Heart left ventricle (tissue), 16 donors: ENCODE data around the gene CHD2. TPM values are rescaled to one million over a fixed set of nuclear protein-coding genes. Genes with fewer than 3 reads are reported as not detected.
A peak's percentile ranks its signal among the peaks of the same experiment; 100 is the strongest.

ENCODE experiments used
- ATAC-seq, 4 donors: fragments of 200-7000 bp; cut with Tn5 transposase; one replicate each; pipeline ENCODE4 v1.9.1; 2020 to 2022; ENCODE audit warnings: moderate library complexity in 4 of 4, mild to moderate bottlenecking in 3 of 4, moderate number of reproducible peaks in 1 of 4
- DNase-seq, 5 donors: peaks; one replicate each; pipeline ENCODE4 v3.0.0-alpha.2; 2020
- H3K27ac ChIP-seq, 12 donors: fragments of 200-600 bp; sonication (generic) in 4 of 12; one replicate each; pipeline versions ENCODE4 v1.5.0 to v1.8.0; 2016 to 2022; ENCODE audit warnings: mild to moderate bottlenecking in 2 of 12
- H3K27me3 ChIP-seq, 9 donors: fragments of 200-600 bp; sonication (generic) in 2 of 9; one replicate each; pipeline versions ENCODE4 v1.5.1 to v1.8.0; 2016 to 2022; ENCODE audit warnings: mild to moderate bottlenecking in 3 of 9
- H3K36me3 ChIP-seq, 9 donors: fragments of 200-600 bp; sonication (generic) in 2 of 9; one replicate each; pipeline versions ENCODE4 v1.5.0 to v1.8.0; 2018 to 2022; ENCODE audit warnings: mild to moderate bottlenecking in 2 of 9
- H3K4me1 ChIP-seq, 12 donors: fragments of 200-600 bp; sonication (generic) in 4 of 12; one replicate each; pipeline versions ENCODE4 v1.5.0 to v1.8.0; 2016 to 2022; ENCODE audit warnings: mild to moderate bottlenecking in 3 of 12
- H3K4me3 ChIP-seq, 12 donors: fragments of 200-600 bp; sonication (generic) in 4 of 12; one replicate each; pipeline versions ENCODE4 v1.5.0 to v1.8.0; 2017 to 2022; ENCODE audit warnings: mild to moderate bottlenecking in 9 of 12, moderate library complexity in 4 of 12
- H3K9me3 ChIP-seq, 12 donors: fragments of 200-600 bp; sonication (generic) in 4 of 12; one replicate each; pipeline versions ENCODE4 v1.5.0 to v1.8.0; 2016 to 2022; ENCODE audit warnings: mild to moderate bottlenecking in 1 of 12
- CTCF ChIP-seq, 12 donors: fragments of 200-600 bp; sonication (generic) in 4 of 12; IDR thresholded peaks; one replicate each; pipeline versions ENCODE4 v1.5.0 to v1.8.0; 2018 to 2022; ENCODE audit warnings: antibody characterized with exemption in 12 of 12, mild to moderate bottlenecking in 5 of 12
- POLR2A ChIP-seq, 2 donors: fragments of 450-650 bp; IDR thresholded peaks; one replicate each; pipeline ENCODE4 v1.6.1; 2017; ENCODE audit warnings: antibody characterized with exemption in 2 of 2, mild to moderate bottlenecking in 2 of 2, moderate library complexity in 2 of 2
- WGBS, 4 donors: extraction: QIAGEN DNeasy Blood & Tissue Kit in 2 of 4; methylation state at CpG; one replicate each; pipeline versions ENCODE4 v1.1.5 to v1.1.7; 2013 to 2018; 5-methylcytosine and 5-hydroxymethylcytosine counted together
- intact Hi-C, 10 donors: fragments of 100-400 bp; cut with DNase I; formaldehyde crosslinking; loops; one replicate each; pipeline versions ENCODE4 v1.11.1 to v1.14.2; 2022
- polyA plus RNA-seq, 2 donors: library from polyadenylated mRNA; stranded (reverse); fragments of 200-250 nt; gene quantifications; one replicate each; pipeline ENCODE4 v1.2.3, GENCODE V29; 2013
- total RNA-seq, 9 donors: library from RNA; depleted of rRNA in 2 of 9; stranded (reverse); fragments of >200 nt in 2 of 9; fragmentation: NEBNext Ultra II Directional in 3 of 9; extraction: Animal tissue kit (Norgen Biotek cat#: 25700) in 3 of 9; gene quantifications; one replicate each; pipeline versions ENCODE4 v1.1.0 to v1.2.4, GENCODE V29; 2016 to 2023
- donor health status: ischemic (EF 13 %, LVEDD 7.1; RV severe dilation, severe dysfunction).
- donor health status: healthy with polysubstance abuse.
- donor health status: DM: no; HTN: yes; CAD: no.
- donor health status: DM: no; HTN: no; CAD: no.
- donor health status: ischemic (EF 25% LVEDD 6.9; RV normal size, moderate dysfunction).
- donor health status: ischemic (EF 25% LVEDD 5.7; RV mildly dilated, moderate dysfunction).
- donor health status: healthy.
- donor health status: DM: yes; HTN: yes; CAD: no.
- donor health status: ischemic (EF 35%, LVEDD 5.7; RV mildly dilated, moderate dysfunction).
- donor health status: nonischemic (EF 11% LVEDD 7.7; RV severe dilation, severe dysfunction).
- donor health status: DM: yes; HTN: yes; CAD: no.
- donor health status: PGD.
- donor health status: ischemic (EF 29% LVEDD 5.4; RV normal size, mild dysfunction).
- donor health status: nonischemic (EF 23%, LVEDD 6.1; RV moderate dilation, normal function).

The CHD2 gene
- total and polyA plus RNA-seq, 11 donors: 23.1 to 76.8 (median 41.6) TPM

DNA sequence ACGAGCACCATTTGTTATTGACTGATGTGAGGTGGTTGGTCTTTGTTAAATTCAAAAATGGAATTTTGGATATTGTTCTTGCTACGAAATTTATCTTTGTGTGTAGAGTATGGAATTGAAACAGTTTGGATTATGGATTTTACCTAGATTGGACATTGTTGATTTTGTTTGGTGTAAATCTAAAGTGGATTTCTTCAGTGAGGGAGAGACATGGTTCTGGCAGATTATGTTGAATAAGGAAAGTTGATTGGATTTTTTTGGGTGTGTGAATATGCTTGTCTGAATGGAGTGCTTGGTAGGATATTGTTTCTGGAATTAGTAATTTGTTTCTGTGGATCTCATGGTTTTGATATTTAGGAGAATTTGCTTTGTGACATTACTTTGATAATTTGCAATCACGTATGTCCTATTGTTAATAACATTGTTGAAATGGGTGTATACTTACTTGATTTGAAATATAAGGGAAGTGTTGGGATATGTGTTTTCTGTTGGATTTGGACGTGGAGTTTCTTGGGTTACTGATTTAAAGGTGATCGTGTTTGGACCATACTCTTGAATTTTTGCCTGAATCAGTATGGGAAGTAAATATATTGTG is 1.0 kb upstream of the CHD2 start:
- intact Hi-C loops: loop anchor here in 2 of 10 donors (1.0 to 2.0 kb wide), 2 partner anchors 11 to 14 kb away; no protein-coding TSS in a partner anchor
- Histone ChIP-seq H3K27me3 (no peaks in the 10 kb centered on the region), H3K9me3 (no peaks in the 10 kb centered on the region), H3K4me1 (peaks cover 0 to 78% (median 51%) of the 10 kb centered on the region in 12 donors), H3K4me3 (no peak overlapping the region), H3K36me3 (peaks cover 0 to 65% (median 45%) of the 10 kb centered on the region in 9 donors), H3K27ac (peak overlapping the region in 9 of 12 donors; percentile 92 to 99 (median 94))
- no peak for TF ChIP-seq CTCF (IDR thresholded peaks at IDR 0.05)
- no peak for TF ChIP-seq POLR2A (IDR thresholded peaks at IDR 0.05)
- DNase-seq: no peak
- no peak for ATAC-seq
- WGBS, 4 donors: 72 to 80% (median 78%) methylated on average over 5 of the region's 5 CpGs

DNA sequence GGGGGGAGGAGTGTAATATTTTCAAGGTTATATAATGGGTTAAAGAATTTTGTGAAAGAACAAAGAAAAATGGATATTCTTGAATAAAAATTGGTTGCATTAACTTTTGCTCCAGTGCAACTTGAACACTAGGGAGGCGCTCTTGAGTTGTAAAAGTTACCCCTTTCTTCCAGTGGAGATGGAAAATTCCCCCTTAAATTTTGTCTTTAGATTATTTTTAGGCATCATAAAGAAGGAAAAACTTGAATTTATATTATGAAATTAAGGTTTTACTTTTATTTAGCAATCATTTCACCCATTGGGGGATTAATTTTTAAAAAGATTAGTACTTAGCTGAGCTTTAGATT is 550 bp upstream of the CHD2 start:
- H3K27me3 ChIP-seq: no peaks in the 10 kb centered on the region
- intact Hi-C loops: loop anchor here in 1 of 10 donors (2.0 kb wide), 1 partner anchor 15 kb away; no protein-coding TSS in a partner anchor
- WGBS, 4 donors: 66 to 86% (median 76%) methylated on average over 1 of the region's 1 CpG
- H3K4me1 ChIP-seq: peaks cover 0 to 74% (median 47%) of the 10 kb centered on the region in 12 donors
- H3K4me3 ChIP-seq: peak overlapping the region in 9 of 12 donors; percentile 56 to 75 (median 64)
- no peak for TF ChIP-seq POLR2A (IDR thresholded peaks at IDR 0.05)
- TF ChIP-seq CTCF (IDR thresholded peaks at IDR 0.05): peak in 7 of 12 donors; percentile 11 to 36 (median 26)
- H3K27ac ChIP-seq: peak overlapping the region; percentile 92 to 99 (median 94)
- H3K36me3 ChIP-seq: peaks cover 0 to 60% (median 40%) of the 10 kb centered on the region in 9 donors
- H3K9me3 ChIP-seq: no peaks in the 10 kb centered on the region
- ATAC-seq (no peak), DNase-seq (no peak)

DNA sequence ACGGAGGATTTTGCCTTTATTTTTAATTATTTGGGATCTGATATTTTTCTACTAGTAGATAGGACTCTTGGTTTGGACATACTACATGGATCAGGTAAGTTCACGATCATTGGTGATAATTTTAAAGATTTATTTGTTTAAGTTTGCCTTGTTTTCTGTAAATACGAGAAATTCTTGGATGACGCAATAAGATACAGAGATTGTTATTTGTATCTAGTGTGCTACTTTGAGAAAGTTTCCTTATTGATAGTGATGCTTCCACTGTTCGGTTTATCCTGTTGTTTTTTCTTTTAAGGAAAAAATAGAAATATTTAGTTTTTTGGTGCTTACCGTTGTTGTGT is 577 bp downstream of the CHD2 start:
- peaks cover 0 to 49% (median 29%) of the 10 kb centered on the region in 9 donors for H3K36me3 ChIP-seq

More for the DNA sequence above, 577 bp downstream of the CHD2 start:
- no peak for DNase-seq
- Histone ChIP-seq H3K27ac (peak overlapping the region; percentile 92 to 99 (median 94)), H3K4me1 (peaks cover 0 to 74% (median 47%) of the 10 kb centered on the region in 12 donors), H3K4me3 (peak overlapping the region; percentile 49 to 75 (median 63)), H3K9me3 (no peaks in the 10 kb centered on the region), H3K27me3 (no peaks in the 10 kb centered on the region)
- TF ChIP-seq POLR2A (IDR thresholded peaks at IDR 0.05): no peak
- TF ChIP-seq CTCF (IDR thresholded peaks at IDR 0.05): no peak
- WGBS, 4 donors: 0% methylated on average over 6 of the region's 6 CpGs
- ATAC-seq: no peak
- intact Hi-C loops: loop anchor here in 6 of 10 donors (2.0 to 5.0 kb wide), 4 partner anchors 16 to 93 kb away; no protein-coding TSS in a partner anchor
